GM12865 (cell line): ENCODE data around the gene ZC3H10.

Source experiments
- DNase-seq: peaks from one replicate; pipeline ENCODE4 v3.0.0; 2010; ENCODE audit warnings: low read depth
- H3K4me3 ChIP-seq: 2 replicates; pipeline ENCODE4 v1.5.1; 2011; ENCODE audit warnings: mild to moderate bottlenecking, low read depth, low read length, control low read depth
- CTCF ChIP-seq: IDR thresholded peaks from 2 replicates; pipeline ENCODE4 v1.5.1; 2011; ENCODE audit warnings: low read length, control low read depth, low read depth, inconsistent platforms; ENCODE audit not compliant: insufficient read depth; ENCODE audit errors: missing control alignments

ZC3H10 gene

GRCh38 chr12:56159482-56160192 is 41.6 kb downstream of the ZC3H10 start:
- TF ChIP-seq CTCF = no peak
- H3K4me3 ChIP-seq = peak overlapping the region; percentile 80
- no peak for DNase-seq

GRCh38 chr12:56160193-56160763 is 42.2 kb downstream of the ZC3H10 start:
- TF ChIP-seq CTCF = no peak
- H3K4me3 ChIP-seq = peak overlapping the region; percentile 80
- peak; percentile 61 for DNase-seq

GRCh38 chr12:56160894-56161689 is 43.0 kb downstream of the ZC3H10 start:
- no peak for TF ChIP-seq CTCF
- H3K4me3 ChIP-seq = peak overlapping the region; percentile 80
- no peak for DNase-seq

DNA sequence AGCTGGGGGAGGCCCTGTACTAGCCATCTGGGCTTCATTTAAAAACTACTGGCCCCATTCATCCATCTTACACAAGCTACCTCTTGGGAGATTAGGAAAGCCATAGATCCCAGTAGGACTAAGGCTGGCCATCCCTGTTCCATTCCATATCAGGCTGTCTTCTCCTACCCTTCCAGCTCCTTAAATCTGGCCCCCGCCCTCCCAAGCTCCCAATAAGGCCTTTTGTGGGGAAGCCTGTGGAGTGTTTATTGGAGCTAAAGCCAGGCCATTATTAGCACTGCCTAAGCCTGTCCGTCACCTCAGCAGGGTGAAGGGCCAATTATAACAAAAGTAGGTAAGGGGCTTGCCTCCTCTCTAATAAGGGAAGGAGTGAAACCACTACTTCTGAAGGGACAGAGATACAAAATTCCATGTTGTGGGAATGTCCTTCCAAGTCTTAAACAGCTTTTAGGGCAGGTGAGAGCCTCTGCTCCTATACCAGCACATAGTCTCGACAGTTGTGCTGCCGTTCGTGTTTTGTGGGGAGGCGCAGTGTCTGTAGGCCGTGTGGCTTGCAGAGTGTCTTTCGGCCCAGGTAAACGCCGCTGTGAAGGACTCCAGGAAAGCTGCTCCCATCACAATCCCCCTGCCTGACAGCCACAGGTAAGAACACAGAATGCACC is 43.8 kb downstream of the ZC3H10 start:
- TF ChIP-seq CTCF = no peak
- DNase-seq = no peak
- H3K4me3 ChIP-seq = no peak overlapping the region

DNA sequence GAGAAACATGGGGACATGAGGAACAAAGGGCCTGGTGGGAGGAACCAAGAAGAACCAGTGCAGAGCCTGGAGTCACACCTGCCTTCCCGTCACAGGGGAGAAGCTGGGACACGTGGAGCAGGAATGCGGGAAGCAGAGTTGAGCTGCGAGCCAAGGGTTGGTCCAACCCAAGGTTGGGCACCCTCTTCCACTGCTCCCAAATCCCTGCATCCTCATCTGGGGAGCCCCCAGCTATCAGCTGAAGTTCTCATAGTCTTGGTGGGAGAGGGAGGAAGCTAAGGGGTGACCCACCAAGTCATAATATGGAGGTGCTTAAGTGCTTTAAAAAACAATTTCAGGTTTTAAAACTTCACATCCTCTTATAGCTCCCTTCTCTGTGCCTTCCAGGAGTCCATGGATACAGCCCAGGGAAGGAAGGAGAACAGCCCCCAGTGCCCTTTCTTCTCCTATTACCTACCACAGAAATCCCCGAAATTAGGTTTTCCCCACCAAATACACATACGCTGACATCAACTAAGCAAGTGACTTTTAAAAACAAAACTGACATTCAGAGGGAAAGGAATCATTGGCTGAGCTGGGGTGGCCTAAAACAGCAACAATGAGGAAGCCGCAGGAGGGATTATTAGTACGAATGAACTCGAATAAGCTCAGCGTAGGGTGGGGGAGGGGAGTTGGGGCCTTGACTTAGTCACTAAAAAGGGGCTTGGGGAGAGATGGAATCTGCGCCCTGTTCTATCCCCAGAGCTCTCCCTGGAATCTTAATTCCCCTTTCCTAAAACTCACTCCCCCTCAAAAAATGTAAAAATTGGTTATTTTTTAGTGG is 44.6 kb downstream of the ZC3H10 start:
- H3K4me3 ChIP-seq = no peak overlapping the region
- no peak for TF ChIP-seq CTCF
- no peak for DNase-seq
